ENCODE data around the gene FDPS. TPM values are rescaled to one million over a fixed set of nuclear protein-coding genes. Genes with fewer than 3 reads are reported as not detected.

FDPS gene
- total RNA-seq, 1 experiment from 2014 or later, result 301 TPM

GRCh38 chr1:155300553-155301329 is 7.9 kb upstream of the FDPS start:
- TF ChIP-seq EZH2 (IDR thresholded peaks at IDR 0.05; ENCODE audit: low read length, unreplicated experiment), result no peak
- no peak for TF ChIP-seq EZH2phosphoT487 (IDR thresholded peaks at IDR 0.05; ENCODE audit: borderline replicate concordance, low read length)
- TF ChIP-seq, protein P1, sequence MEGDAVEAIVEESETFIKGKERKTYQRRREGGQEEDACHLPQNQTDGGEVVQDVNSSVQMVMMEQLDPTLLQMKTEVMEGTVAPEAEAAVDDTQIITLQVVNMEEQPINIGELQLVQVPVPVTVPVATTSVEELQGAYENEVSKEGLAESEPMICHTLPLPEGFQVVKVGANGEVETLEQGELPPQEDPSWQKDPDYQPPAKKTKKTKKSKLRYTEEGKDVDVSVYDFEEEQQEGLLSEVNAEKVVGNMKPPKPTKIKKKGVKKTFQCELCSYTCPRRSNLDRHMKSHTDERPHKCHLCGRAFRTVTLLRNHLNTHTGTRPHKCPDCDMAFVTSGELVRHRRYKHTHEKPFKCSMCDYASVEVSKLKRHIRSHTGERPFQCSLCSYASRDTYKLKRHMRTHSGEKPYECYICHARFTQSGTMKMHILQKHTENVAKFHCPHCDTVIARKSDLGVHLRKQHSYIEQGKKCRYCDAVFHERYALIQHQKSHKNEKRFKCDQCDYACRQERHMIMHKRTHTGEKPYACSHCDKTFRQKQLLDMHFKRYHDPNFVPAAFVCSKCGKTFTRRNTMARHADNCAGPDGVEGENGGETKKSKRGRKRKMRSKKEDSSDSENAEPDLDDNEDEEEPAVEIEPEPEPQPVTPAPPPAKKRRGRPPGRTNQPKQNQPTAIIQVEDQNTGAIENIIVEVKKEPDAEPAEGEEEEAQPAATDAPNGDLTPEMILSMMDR (conservative IDR thresholded peaks at IDR 0.05; ENCODE audit: low read depth, low read length), result no peak
- H3K4me3 ChIP-seq (ENCODE audit: low read length), result no peak overlapping the region
- CTCF ChIA-PET, result interaction anchor here (0.6 kb wide), 1 partner anchor 177 kb away, joined by 3 read pairs; no protein-coding TSS in a partner anchor
- DNase-seq, result no peak
- no peak overlapping the region for H3K27ac ChIP-seq (ENCODE audit: low read length)
- no TSS peak for BruUV-seq (replicated peaks)
- no peak overlapping the region for H3K9ac ChIP-seq (ENCODE audit: low read length)
- no peaks in the 10 kb centered on the region for H3K9me2 ChIP-seq (replicated peaks; ENCODE audit: low read length)
- H3F3A ChIP-seq (ENCODE audit: low read length, unreplicated experiment), result no peaks in the 10 kb centered on the region
- H3K36me3 ChIP-seq (ENCODE audit: low read depth, low read length), result no peaks in the 10 kb centered on the region
- POLR2A ChIA-PET (ENCODE audit: unreplicated experiment), result no interaction called here
- ATAC-seq, result no peak
- H3K4me1 ChIP-seq (ENCODE audit: insufficient read depth, low read length), result peaks cover under 1% of the 10 kb centered on the region; the same call in 1 of the 2 replicates
- no peaks in the 10 kb centered on the region for H4K20me1 ChIP-seq (ENCODE audit: low read length)
- no peaks in the 10 kb centered on the region for H3K27me3 ChIP-seq (ENCODE audit: low read length)
- H2AFZ ChIP-seq (ENCODE audit: low read length), result no peak overlapping the region
- H3K4me2 ChIP-seq (ENCODE audit: low read length), result no peak overlapping the region
- intact Hi-C loops (cut with micrococcal nuclease), result no loop called here
- no peaks in the 10 kb centered on the region for H3K79me2 ChIP-seq (ENCODE audit: low read length)
- H3K9me3 ChIP-seq (ENCODE audit: low read length), result no peaks in the 10 kb centered on the region

- H3K4me3 ChIP-seq (ENCODE audit: low read length), result no peak within 1 kb of the TSS
- H3K4me1 ChIP-seq (ENCODE audit: insufficient read depth, low read length), result peaks cover 4% of the 10 kb centered on the region; the same call in 1 of the 2 replicates
- intact Hi-C loops (cut with micrococcal nuclease), result no loop called here
- no peak within 1 kb of the TSS for H2AFZ ChIP-seq (ENCODE audit: low read length)
- H3K9me3 ChIP-seq (ENCODE audit: low read length), result no peaks in the 10 kb centered on the region
- H3K79me2 ChIP-seq (ENCODE audit: low read length), result no peaks in the 10 kb centered on the region
- POLR2A ChIA-PET (ENCODE audit: unreplicated experiment), result interaction anchor here (0.6 kb wide), 1 partner anchor 401 kb away, joined by 4 read pairs; no protein-coding TSS in a partner anchor
- H3K36me3 ChIP-seq (ENCODE audit: low read depth, low read length), result no peaks in the 10 kb centered on the region
- H3F3A ChIP-seq (ENCODE audit: low read length, unreplicated experiment), result no peaks in the 10 kb centered on the region
- TF ChIP-seq, protein P1 (conservative IDR thresholded peaks at IDR 0.05; ENCODE audit: low read depth, low read length), result no peak
- TF ChIP-seq EZH2phosphoT487 (IDR thresholded peaks at IDR 0.05; ENCODE audit: borderline replicate concordance, low read length) (no peak), EZH2 (IDR thresholded peaks at IDR 0.05; ENCODE audit: low read length, unreplicated experiment) (no peak)
- no peaks in the 10 kb centered on the region for H3K9me2 ChIP-seq (replicated peaks; ENCODE audit: low read length)
- CTCF ChIA-PET, result no interaction called here
- H3K27ac ChIP-seq (ENCODE audit: low read length), result no peak within 1 kb of the TSS
- H3K9ac ChIP-seq (ENCODE audit: low read length), result no peak within 1 kb of the TSS
- DNase-seq (no peak), ATAC-seq (no peak)
- H4K20me1 ChIP-seq (ENCODE audit: low read length), result no peaks in the 10 kb centered on the region
- BruUV-seq (replicated peaks), result no TSS peak
- H3K4me2 ChIP-seq (ENCODE audit: low read length), result no peak within 1 kb of the TSS
- H3K27me3 ChIP-seq (ENCODE audit: low read length), result no peaks in the 10 kb centered on the region
Observed at GRCh38 chr1:155301342-155301841, 7.3 kb upstream of the FDPS start, which contains the start of gene PKLR. TSS of gene PKLR (minus strand) at chr1:155301438. CDS start at chr1:155301395, 43 bp downstream.
